Hepatocyte (in vitro differentiated cells): ENCODE measurements around the gene JMJD1C.

Experiments used
- CTCF ChIP-seq: fragments of 200-600 bp; sonication (generic); IDR thresholded peaks from 2 replicates; pipeline ENCODE4 v1.5.1; 2016; ENCODE audit warnings: antibody characterized with exemption, mild to moderate bottlenecking; ENCODE audit not compliant: poor library complexity
- EZH2 ChIP-seq: fragments of 200-600 bp; sonication (generic); IDR thresholded peaks from 2 replicates; pipeline ENCODE4 v1.6.1; 2016; ENCODE audit warnings: antibody characterized with exemption, mild to moderate bottlenecking, borderline replicate concordance
- EZH2phosphoT487 ChIP-seq: fragments of 200-600 bp; sonication (generic); IDR thresholded peaks from one replicate; pipeline ENCODE4 v1.6.1; 2018; ENCODE audit warnings: antibody characterized with exemption, mild to moderate bottlenecking, low read depth, moderate library complexity; ENCODE audit not compliant: unreplicated experiment, severe bottlenecking

GRCh38 chr10:63365976-63366765, 99.6 kb downstream of the JMJD1C start:
- TF ChIP-seq CTCF (no peak), EZH2 (no peak), EZH2phosphoT487 (no peak)
